ENCODE data around the gene DTNBP1. TPM values are rescaled to one million over a fixed set of nuclear protein-coding genes. Genes with fewer than 3 reads are reported as not detected.

Gene DTNBP1
- total and polyA plus RNA-seq, 4 donors, result 3.1 to 6.0 (median 4.3) TPM

DNA sequence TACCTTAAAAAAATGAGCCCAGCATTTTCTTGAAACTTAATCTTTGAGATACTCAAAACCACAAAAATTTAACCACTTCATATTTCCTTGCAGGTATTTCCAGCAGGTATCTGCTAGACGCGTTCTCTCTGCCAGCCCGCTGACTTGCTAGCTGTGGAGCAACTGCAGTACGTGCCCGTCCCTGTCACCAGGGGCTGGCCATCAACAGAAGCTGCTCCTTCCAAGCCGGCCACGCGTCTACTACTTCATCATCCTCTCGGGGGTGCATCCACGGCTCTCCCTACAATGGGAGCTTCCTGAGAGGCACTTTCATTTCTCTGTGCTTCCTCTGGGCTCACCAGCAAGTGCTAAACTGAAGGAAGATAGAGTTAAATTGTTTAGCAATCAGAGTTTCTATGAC is 132.4 kb downstream of the DTNBP1 start:
- TF ChIP-seq RAD21 (IDR thresholded peaks at IDR 0.05) (no peak), GABPA (IDR thresholded peaks at IDR 0.05 in 1 of 2, conservative IDR thresholded peaks at IDR 0.05 in 1 of 2) (no peak), HNF4A (conservative IDR thresholded peaks at IDR 0.05) (no peak), EGR1 (IDR thresholded peaks at IDR 0.05; ENCODE audit: low read depth in 2 of 2) (no peak), SP1 (IDR thresholded peaks at IDR 0.05) (no peak), JUND (IDR thresholded peaks at IDR 0.05) (no peak), HNF4G (IDR thresholded peaks at IDR 0.05) (no peak), FOXA2 (IDR thresholded peaks at IDR 0.05) (no peak), YY1 (IDR thresholded peaks at IDR 0.05) (no peak), FOXA1 (IDR thresholded peaks at IDR 0.05) (no peak), NR2F2 (IDR thresholded peaks at IDR 0.05) (no peak)
- TF ChIP-seq, protein P1, sequence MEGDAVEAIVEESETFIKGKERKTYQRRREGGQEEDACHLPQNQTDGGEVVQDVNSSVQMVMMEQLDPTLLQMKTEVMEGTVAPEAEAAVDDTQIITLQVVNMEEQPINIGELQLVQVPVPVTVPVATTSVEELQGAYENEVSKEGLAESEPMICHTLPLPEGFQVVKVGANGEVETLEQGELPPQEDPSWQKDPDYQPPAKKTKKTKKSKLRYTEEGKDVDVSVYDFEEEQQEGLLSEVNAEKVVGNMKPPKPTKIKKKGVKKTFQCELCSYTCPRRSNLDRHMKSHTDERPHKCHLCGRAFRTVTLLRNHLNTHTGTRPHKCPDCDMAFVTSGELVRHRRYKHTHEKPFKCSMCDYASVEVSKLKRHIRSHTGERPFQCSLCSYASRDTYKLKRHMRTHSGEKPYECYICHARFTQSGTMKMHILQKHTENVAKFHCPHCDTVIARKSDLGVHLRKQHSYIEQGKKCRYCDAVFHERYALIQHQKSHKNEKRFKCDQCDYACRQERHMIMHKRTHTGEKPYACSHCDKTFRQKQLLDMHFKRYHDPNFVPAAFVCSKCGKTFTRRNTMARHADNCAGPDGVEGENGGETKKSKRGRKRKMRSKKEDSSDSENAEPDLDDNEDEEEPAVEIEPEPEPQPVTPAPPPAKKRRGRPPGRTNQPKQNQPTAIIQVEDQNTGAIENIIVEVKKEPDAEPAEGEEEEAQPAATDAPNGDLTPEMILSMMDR (IDR thresholded peaks at IDR 0.05; ENCODE audit: low read depth, low read length, missing input control), result no peak
- TF ChIP-seq, protein P2, sequence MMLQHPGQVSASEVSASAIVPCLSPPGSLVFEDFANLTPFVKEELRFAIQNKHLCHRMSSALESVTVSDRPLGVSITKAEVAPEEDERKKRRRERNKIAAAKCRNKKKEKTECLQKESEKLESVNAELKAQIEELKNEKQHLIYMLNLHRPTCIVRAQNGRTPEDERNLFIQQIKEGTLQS (IDR thresholded peaks at IDR 0.05), result no peak
- TF ChIP-seq, protein P3, sequence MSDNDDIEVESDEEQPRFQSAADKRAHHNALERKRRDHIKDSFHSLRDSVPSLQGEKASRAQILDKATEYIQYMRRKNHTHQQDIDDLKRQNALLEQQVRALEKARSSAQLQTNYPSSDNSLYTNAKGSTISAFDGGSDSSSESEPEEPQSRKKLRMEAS (IDR thresholded peaks at IDR 0.05), result no peak
- TF ChIP-seq, protein P4, sequence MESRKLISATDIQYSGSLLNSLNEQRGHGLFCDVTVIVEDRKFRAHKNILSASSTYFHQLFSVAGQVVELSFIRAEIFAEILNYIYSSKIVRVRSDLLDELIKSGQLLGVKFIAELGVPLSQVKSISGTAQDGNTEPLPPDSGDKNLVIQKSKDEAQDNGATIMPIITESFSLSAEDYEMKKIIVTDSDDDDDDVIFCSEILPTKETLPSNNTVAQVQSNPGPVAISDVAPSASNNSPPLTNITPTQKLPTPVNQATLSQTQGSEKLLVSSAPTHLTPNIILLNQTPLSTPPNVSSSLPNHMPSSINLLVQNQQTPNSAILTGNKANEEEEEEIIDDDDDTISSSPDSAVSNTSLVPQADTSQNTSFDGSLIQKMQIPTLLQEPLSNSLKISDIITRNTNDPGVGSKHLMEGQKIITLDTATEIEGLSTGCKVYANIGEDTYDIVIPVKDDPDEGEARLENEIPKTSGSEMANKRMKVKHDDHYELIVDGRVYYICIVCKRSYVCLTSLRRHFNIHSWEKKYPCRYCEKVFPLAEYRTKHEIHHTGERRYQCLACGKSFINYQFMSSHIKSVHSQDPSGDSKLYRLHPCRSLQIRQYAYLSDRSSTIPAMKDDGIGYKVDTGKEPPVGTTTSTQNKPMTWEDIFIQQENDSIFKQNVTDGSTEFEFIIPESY (IDR thresholded peaks at IDR 0.05), result no peak
- H3K27ac ChIP-seq (ENCODE audit: low read depth in 1 of 2, low read length in 2 of 2), result no peak overlapping the region
- no peak for DNase-seq (ENCODE audit: low spot score)
- no peak overlapping the region for H3K9ac ChIP-seq (ENCODE audit: low read depth in 1 of 2, low read length in 2 of 2)
- H3K36me3 ChIP-seq (ENCODE audit: control insufficient read depth in 4 of 4, insufficient read depth in 3 of 4, low read depth in 1 of 4, low read length in 3 of 4), result peaks cover 0 to 15% (median 2%) of the 10 kb centered on the region in 4 donors
- H3K4me1 ChIP-seq (ENCODE audit: control insufficient read depth in 4 of 4, insufficient read depth in 4 of 4, low read length in 3 of 4), result no peaks in the 10 kb centered on the region
- no peaks in the 10 kb centered on the region for H3K9me3 ChIP-seq (ENCODE audit: control insufficient read depth in 4 of 4, low read length in 3 of 4)
- 94% methylated on average over 10 of the region's 10 CpGs for WGBS
- no peak overlapping the region for H3K4me3 ChIP-seq (ENCODE audit: low read depth in 1 of 3, low read length in 3 of 3)
- no peaks in the 10 kb centered on the region for H3K27me3 ChIP-seq (ENCODE audit: control insufficient read depth in 4 of 4, insufficient read depth in 4 of 4, low read length in 3 of 4)

DNA sequence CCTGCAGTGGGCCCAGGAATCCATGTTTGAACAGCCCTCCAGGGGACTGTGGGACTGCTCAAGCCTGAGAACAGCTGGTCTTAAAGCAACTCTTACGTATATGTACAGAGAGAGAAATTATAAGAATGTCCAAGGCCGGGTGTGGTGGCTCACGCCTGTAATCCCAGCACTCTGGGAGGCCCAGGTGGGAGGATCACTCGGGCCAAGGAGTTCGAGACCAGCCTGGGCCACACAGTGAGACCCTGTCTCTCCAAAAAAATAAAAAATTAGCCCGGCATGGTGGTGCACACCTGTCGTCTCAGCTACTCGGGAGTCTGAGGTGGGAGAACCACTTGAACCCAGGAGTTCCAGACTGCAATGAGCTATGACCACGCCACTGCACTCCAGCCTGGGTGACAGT is 134.0 kb downstream of the DTNBP1 start:
- no peak overlapping the region for H3K27ac ChIP-seq (ENCODE audit: low read depth in 1 of 2, low read length in 2 of 2)
- TF ChIP-seq NR2F2 (IDR thresholded peaks at IDR 0.05), result no peak
- TF ChIP-seq RXRA (IDR thresholded peaks at IDR 0.05), result no peak
- no peak for TF ChIP-seq JUND (IDR thresholded peaks at IDR 0.05)
- H3K27me3 ChIP-seq (ENCODE audit: control insufficient read depth in 4 of 4, insufficient read depth in 4 of 4, low read length in 3 of 4), result no peaks in the 10 kb centered on the region
- WGBS, result 98% methylated on average over 9 of the region's 9 CpGs
- no peak overlapping the region for H3K9ac ChIP-seq (ENCODE audit: low read depth in 1 of 2, low read length in 2 of 2)
- H3K4me3 ChIP-seq (ENCODE audit: low read depth in 1 of 3, low read length in 3 of 3), result no peak overlapping the region
- no peaks in the 10 kb centered on the region for H3K9me3 ChIP-seq (ENCODE audit: control insufficient read depth in 4 of 4, low read length in 3 of 4)
- DNase-seq (ENCODE audit: low spot score), result no peak
- H3K4me1 ChIP-seq (ENCODE audit: control insufficient read depth in 4 of 4, insufficient read depth in 4 of 4, low read length in 3 of 4), result no peaks in the 10 kb centered on the region
- H3K36me3 ChIP-seq (ENCODE audit: control insufficient read depth in 4 of 4, insufficient read depth in 3 of 4, low read depth in 1 of 4, low read length in 3 of 4), result peaks cover 0 to 22% (median 2%) of the 10 kb centered on the region in 4 donors

Data from liver (tissue), 9 donors.